ENCODE data around the gene ELANE. TPM values are rescaled to one million over a fixed set of nuclear protein-coding genes. Genes with fewer than 3 reads are reported as not detected.

Gene ELANE
- total and polyA plus RNA-seq, 4 donors, result 0.17 to 37.4 (median 1.8) TPM

- DNase-seq (ENCODE audit: low spot score), result no peak
- H3K9me3 ChIP-seq (ENCODE audit: control insufficient read depth in 4 of 4, low read length in 3 of 4), result no peaks in the 10 kb centered on the region
- no peak for TF ChIP-seq FOXA2 (IDR thresholded peaks at IDR 0.05)
- no peak for TF ChIP-seq JUND (IDR thresholded peaks at IDR 0.05)
- TF ChIP-seq, protein P1, sequence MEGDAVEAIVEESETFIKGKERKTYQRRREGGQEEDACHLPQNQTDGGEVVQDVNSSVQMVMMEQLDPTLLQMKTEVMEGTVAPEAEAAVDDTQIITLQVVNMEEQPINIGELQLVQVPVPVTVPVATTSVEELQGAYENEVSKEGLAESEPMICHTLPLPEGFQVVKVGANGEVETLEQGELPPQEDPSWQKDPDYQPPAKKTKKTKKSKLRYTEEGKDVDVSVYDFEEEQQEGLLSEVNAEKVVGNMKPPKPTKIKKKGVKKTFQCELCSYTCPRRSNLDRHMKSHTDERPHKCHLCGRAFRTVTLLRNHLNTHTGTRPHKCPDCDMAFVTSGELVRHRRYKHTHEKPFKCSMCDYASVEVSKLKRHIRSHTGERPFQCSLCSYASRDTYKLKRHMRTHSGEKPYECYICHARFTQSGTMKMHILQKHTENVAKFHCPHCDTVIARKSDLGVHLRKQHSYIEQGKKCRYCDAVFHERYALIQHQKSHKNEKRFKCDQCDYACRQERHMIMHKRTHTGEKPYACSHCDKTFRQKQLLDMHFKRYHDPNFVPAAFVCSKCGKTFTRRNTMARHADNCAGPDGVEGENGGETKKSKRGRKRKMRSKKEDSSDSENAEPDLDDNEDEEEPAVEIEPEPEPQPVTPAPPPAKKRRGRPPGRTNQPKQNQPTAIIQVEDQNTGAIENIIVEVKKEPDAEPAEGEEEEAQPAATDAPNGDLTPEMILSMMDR (IDR thresholded peaks at IDR 0.05; ENCODE audit: low read depth, low read length, missing input control), result no peak
- no peak for TF ChIP-seq REST (IDR thresholded peaks at IDR 0.05)
- TF ChIP-seq GABPA (IDR thresholded peaks at IDR 0.05 in 1 of 2, conservative IDR thresholded peaks at IDR 0.05 in 1 of 2), result no peak
- TF ChIP-seq ZBTB33 (IDR thresholded peaks at IDR 0.05), result no peak
- no peak for TF ChIP-seq RXRA (IDR thresholded peaks at IDR 0.05)
- TF ChIP-seq HNF4G (IDR thresholded peaks at IDR 0.05), result no peak
- TF ChIP-seq FOXA1 (IDR thresholded peaks at IDR 0.05), result no peak
- no peak for TF ChIP-seq EGR1 (IDR thresholded peaks at IDR 0.05; ENCODE audit: low read depth in 2 of 2)
- no peak for TF ChIP-seq RAD21 (IDR thresholded peaks at IDR 0.05)
- TF ChIP-seq NR2F2 (IDR thresholded peaks at IDR 0.05), result no peak
- TF ChIP-seq YY1 (IDR thresholded peaks at IDR 0.05), result no peak
- TF ChIP-seq TAF1 (conservative IDR thresholded peaks at IDR 0.05), result no peak
- TF ChIP-seq, protein P2, sequence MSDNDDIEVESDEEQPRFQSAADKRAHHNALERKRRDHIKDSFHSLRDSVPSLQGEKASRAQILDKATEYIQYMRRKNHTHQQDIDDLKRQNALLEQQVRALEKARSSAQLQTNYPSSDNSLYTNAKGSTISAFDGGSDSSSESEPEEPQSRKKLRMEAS (IDR thresholded peaks at IDR 0.05), result no peak
- no peak for TF ChIP-seq HNF4A (conservative IDR thresholded peaks at IDR 0.05)
- TF ChIP-seq SP1 (IDR thresholded peaks at IDR 0.05), result no peak
- TF ChIP-seq, protein P3, sequence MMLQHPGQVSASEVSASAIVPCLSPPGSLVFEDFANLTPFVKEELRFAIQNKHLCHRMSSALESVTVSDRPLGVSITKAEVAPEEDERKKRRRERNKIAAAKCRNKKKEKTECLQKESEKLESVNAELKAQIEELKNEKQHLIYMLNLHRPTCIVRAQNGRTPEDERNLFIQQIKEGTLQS (IDR thresholded peaks at IDR 0.05), result no peak
- H3K27me3 ChIP-seq (ENCODE audit: control insufficient read depth in 4 of 4, insufficient read depth in 4 of 4, low read length in 3 of 4), result no peaks in the 10 kb centered on the region
- WGBS, result 97% methylated on average over 64 of the region's 64 CpGs
- H3K9ac ChIP-seq (ENCODE audit: low read depth in 1 of 2, low read length in 2 of 2), result no peak overlapping the region
- no peaks in the 10 kb centered on the region for H3K4me1 ChIP-seq (ENCODE audit: control insufficient read depth in 4 of 4, insufficient read depth in 4 of 4, low read length in 3 of 4)
- H3K36me3 ChIP-seq (ENCODE audit: control insufficient read depth in 4 of 4, insufficient read depth in 3 of 4, low read depth in 1 of 4, low read length in 3 of 4), result peaks cover 0 to 72% (median 22%) of the 10 kb centered on the region in 4 donors
- no peak overlapping the region for H3K4me3 ChIP-seq (ENCODE audit: low read depth in 1 of 3, low read length in 3 of 3)
- no peak overlapping the region for H3K27ac ChIP-seq (ENCODE audit: low read depth in 1 of 2, low read length in 2 of 2)
Measured at GRCh38 chr19:885536-886224, 33.6 kb downstream of the ELANE start.
